ENCODE data around the gene PDSS1.

The PDSS1 gene

GRCh38 chr10:26739071-26739631, 41.6 kb downstream of the PDSS1 start:
- no peak for TF ChIP-seq EZH2phosphoT487 (IDR thresholded peaks at IDR 0.05; ENCODE audit: low read depth)
- TF ChIP-seq CTCF (IDR thresholded peaks at IDR 0.05; ENCODE audit: low read depth, low read length) = no peak
- Histone ChIP-seq H3K4me2 (ENCODE audit: low read length) (peak overlapping the region; percentile 68), H3K27me3 (ENCODE audit: low read depth, low read length) (no peaks in the 10 kb centered on the region), H2AFZ (ENCODE audit: low read depth, low read length) (no peak overlapping the region), H3K79me2 (ENCODE audit: low read length) (peaks cover 49% of the 10 kb centered on the region), H3K4me1 (ENCODE audit: low read length) (peaks cover 96% of the 10 kb centered on the region), H3K9me3 (ENCODE audit: insufficient read depth, low read length) (no peaks in the 10 kb centered on the region), H3K9ac (ENCODE audit: low read length) (peak overlapping the region; percentile 80), H3K4me3 (ENCODE audit: low read length) (peak overlapping the region; percentile 45), H4K20me1 (ENCODE audit: insufficient read depth, low read length) (no peaks in the 10 kb centered on the region), H3K27ac (ENCODE audit: low read length) (peak overlapping the region; percentile 99), H3K36me3 (replicated peaks; ENCODE audit: low read depth, low read length) (peaks cover 49% of the 10 kb centered on the region)

- no peak for TF ChIP-seq CTCF (IDR thresholded peaks at IDR 0.05; ENCODE audit: low read depth, low read length)
- TF ChIP-seq EZH2phosphoT487 (IDR thresholded peaks at IDR 0.05; ENCODE audit: low read depth) = no peak
- Histone ChIP-seq H3K79me2 (ENCODE audit: low read length) (peaks cover 50% of the 10 kb centered on the region), H3K4me1 (ENCODE audit: low read length) (peaks cover 81% of the 10 kb centered on the region), H3K36me3 (replicated peaks; ENCODE audit: low read depth, low read length) (peaks cover 41% of the 10 kb centered on the region), H3K9ac (ENCODE audit: low read length) (no peak overlapping the region), H3K4me2 (ENCODE audit: low read length) (peak overlapping the region; percentile 62), H2AFZ (ENCODE audit: low read depth, low read length) (no peak overlapping the region), H3K4me3 (ENCODE audit: low read length) (no peak overlapping the region), H3K27ac (ENCODE audit: low read length) (peak overlapping the region; percentile 99), H4K20me1 (ENCODE audit: insufficient read depth, low read length) (no peaks in the 10 kb centered on the region), H3K9me3 (ENCODE audit: insufficient read depth, low read length) (no peaks in the 10 kb centered on the region), H3K27me3 (ENCODE audit: low read depth, low read length) (no peaks in the 10 kb centered on the region)
Measured at GRCh38 chr10:26741368-26741767, 43.9 kb downstream of the PDSS1 start.

GRCh38 chr10:26743091-26743490, 45.6 kb downstream of the PDSS1 start:
- TF ChIP-seq EZH2phosphoT487 (IDR thresholded peaks at IDR 0.05; ENCODE audit: low read depth) (no peak), CTCF (IDR thresholded peaks at IDR 0.05; ENCODE audit: low read depth, low read length) (no peak)
- H3K27me3 ChIP-seq (ENCODE audit: low read depth, low read length) = no peaks in the 10 kb centered on the region
- no peak overlapping the region for H2AFZ ChIP-seq (ENCODE audit: low read depth, low read length)
- H4K20me1 ChIP-seq (ENCODE audit: insufficient read depth, low read length) = no peaks in the 10 kb centered on the region
- H3K4me3 ChIP-seq (ENCODE audit: low read length) = no peak overlapping the region
- H3K79me2 ChIP-seq (ENCODE audit: low read length) = peaks cover 67% of the 10 kb centered on the region
- peaks cover 84% of the 10 kb centered on the region for H3K4me1 ChIP-seq (ENCODE audit: low read length)
- no peaks in the 10 kb centered on the region for H3K9me3 ChIP-seq (ENCODE audit: insufficient read depth, low read length)
- no peak overlapping the region; the same call in 1 of the 2 replicates for H3K9ac ChIP-seq (ENCODE audit: low read length)
- H3K27ac ChIP-seq (ENCODE audit: low read length) = peak overlapping the region; percentile 99
- peaks cover 42% of the 10 kb centered on the region for H3K36me3 ChIP-seq (replicated peaks; ENCODE audit: low read depth, low read length)
- peak overlapping the region; percentile 32 for H3K4me2 ChIP-seq (ENCODE audit: low read length)

GRCh38 chr10:26743841-26744240, 46.3 kb downstream of the PDSS1 start:
- Histone ChIP-seq H3K36me3 (replicated peaks; ENCODE audit: low read depth, low read length) (peaks cover 39% of the 10 kb centered on the region), H3K79me2 (ENCODE audit: low read length) (peaks cover 69% of the 10 kb centered on the region), H3K4me1 (ENCODE audit: low read length) (peaks cover 84% of the 10 kb centered on the region), H3K27ac (ENCODE audit: low read length) (peak overlapping the region; percentile 99), H3K9me3 (ENCODE audit: insufficient read depth, low read length) (no peaks in the 10 kb centered on the region), H2AFZ (ENCODE audit: low read depth, low read length) (no peak overlapping the region), H3K27me3 (ENCODE audit: low read depth, low read length) (no peaks in the 10 kb centered on the region), H3K4me2 (ENCODE audit: low read length) (peak overlapping the region; percentile 32; the same call in 1 of the 2 replicates), H3K4me3 (ENCODE audit: low read length) (no peak overlapping the region), H3K9ac (ENCODE audit: low read length) (no peak overlapping the region), H4K20me1 (ENCODE audit: insufficient read depth, low read length) (no peaks in the 10 kb centered on the region)
- no peak for TF ChIP-seq EZH2phosphoT487 (IDR thresholded peaks at IDR 0.05; ENCODE audit: low read depth)
